Islet of Langerhans (tissue), 1 donor: ENCODE measurements around the gene RPH3AL.
"Not testable (repeated sequence)": the region's sequence is repeated elsewhere in the genome, so short reads cannot be mapped to it uniquely, and the experiment has no call there.

Source experiments
- FAIRE-seq: peaks from one replicate; lab custom pipeline; 2011; peaks lifted over from hg19 to GRCh38; lab: Jason Lieb, UNC

The RPH3AL gene

DNA sequence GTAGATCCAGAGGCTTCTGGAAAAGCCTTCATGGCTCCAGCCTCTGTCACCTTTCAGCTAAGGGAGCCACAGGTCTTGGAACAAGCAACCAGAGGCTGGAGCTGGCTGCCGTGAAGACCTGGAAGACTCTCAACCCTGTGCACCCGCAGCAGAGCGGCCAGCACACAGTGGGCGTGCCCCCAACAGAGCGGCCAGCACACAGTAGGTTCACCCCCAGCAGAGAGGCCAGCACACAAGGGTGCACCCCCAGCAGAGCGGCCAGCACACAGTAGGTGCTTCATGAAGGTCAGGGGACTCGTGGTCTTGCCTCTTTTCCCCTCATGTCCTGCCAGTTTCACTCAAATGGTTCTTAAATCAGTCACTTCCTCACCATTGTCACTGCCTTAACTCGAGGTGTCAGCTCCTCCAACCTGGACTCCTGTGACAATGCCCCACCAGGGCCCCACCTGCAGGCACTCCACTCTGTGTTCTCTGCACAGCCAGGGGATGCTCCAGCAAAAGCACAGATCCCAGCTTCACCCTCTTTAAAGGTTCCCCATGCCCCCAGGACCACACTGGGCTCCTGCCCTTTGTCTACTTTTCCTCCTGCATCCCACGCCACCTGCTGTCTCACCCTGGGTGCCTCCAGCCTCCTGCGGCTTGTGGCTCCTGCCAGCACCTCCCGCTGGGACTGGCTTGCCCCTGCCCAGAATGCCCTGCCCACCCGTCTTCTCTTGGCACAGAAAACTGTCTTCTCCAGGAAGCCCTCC is 128.7 kb downstream of the RPH3AL start:
- FAIRE-seq = no peak

GRCh38 chr17:222172-222571 is 130.4 kb downstream of the RPH3AL start:
- no peak for FAIRE-seq

DNA sequence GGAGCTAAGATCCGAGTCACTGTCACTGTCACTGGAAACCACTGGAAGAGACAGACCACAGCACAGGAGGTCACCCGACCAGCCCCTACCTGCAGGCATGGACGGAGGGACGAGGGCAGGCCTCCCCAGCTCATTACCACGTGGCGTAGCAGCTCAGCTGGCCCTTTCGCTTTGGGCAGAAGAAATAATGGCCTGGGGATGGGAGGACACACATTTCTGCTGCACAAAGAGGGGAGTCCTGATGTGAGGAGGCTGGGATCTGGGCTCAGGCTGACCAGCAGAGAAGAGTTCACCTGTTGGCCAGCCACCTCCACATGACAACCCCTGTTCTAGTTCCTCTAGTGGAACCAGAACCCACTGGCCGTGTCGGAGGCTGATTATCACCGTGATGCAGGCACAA is 132.9 kb downstream of the RPH3AL start:
- no peak for FAIRE-seq

GRCh38 chr17:218432-219110 is 134.0 kb downstream of the RPH3AL start:
- FAIRE-seq = no peak

DNA sequence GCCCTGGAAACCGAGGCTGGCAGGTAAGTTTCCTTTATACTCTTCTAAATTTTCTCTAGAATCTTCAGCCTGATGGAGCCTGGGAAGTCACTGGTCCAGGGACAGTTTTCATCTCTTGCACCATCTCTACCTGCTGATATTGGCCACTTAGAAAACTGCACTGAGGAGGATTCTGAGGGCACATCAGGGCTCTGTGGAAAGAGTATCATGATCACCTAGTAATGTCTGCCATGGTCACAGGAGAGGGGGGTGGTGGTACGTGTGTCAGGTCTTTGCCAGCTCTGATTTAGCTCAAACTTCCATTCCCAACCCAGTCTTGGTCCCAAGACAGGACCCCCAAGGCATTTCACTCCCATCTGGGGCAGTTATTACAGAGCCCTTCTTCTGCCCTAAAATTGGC is 136.0 kb downstream of the RPH3AL start:
- no peak for FAIRE-seq

- not testable (repeated sequence) for FAIRE-seq
Observed at GRCh38 chr17:215563-216478, 136.8 kb downstream of the RPH3AL start.

DNA sequence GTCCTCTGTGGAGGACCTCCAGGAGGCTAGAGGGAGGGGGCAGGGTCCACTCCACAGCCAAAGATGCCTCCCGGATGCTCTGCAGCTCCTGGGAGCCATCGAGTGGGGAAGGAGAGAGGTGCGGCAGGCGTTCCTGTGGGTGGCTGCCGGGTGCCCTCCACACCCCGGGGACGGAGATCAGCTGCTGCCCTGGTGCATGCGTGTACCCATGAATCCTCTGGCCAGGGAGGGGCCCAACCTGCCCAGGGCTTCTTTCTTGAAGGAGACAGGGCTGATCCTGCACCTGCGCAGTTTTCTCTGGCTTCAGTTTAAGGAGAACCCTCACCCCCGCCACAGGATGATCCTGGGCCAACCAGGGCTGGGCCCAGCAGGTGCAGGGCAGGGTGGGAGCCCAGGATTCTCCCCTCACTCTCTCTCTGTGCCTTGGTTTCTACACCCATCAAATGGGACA is 137.7 kb downstream of the RPH3AL start:
- no peak for FAIRE-seq

DNA sequence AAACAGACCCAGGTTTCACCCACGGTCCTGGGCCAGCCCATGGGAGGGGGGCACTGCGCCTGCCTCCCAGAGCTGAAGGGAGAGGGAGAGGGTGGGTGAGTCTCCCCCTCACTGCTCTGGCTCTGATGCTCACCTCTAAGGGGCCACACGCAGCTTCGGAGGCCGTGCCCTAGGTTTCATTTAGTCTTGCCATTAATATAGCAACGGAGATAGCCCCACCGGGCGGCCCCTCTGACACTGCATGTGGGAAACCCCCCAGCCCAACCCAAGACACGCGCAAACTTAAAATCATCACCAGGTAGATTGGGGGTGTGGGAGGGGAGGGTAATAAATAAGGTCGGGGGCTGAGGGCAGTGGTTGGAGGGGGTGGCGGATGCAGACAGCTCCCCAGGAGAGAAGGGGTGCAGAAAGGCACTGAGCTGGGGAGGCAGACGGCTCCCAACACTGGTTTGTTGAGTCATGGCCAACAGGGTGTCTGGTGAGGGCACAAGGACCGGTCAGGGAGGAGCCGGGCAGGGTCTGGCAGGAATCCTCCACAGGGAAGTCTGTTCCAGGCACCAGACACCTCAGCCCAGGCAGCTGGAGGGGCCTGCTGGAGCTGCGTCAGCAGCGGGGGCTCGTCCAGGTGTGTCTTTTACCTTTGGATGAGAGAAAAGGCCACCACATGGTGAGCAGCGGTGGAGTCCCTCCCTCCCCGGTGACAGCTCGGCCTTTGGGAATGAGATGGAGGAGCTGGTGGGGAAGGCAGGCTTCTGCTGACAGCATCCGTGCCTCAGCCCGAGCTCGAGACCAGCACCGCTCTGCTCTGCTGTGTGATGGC is 139.1 kb downstream of the RPH3AL start:
- no peak for FAIRE-seq

GRCh38 chr17:210402-210801 is 142.2 kb downstream of the RPH3AL start:
- FAIRE-seq = no peak

GRCh38 chr17:208429-208828 is 144.2 kb downstream of the RPH3AL start:
- no peak for FAIRE-seq

- no peak for FAIRE-seq
Observed at GRCh38 chr17:207775-208174, 144.8 kb downstream of the RPH3AL start.

DNA sequence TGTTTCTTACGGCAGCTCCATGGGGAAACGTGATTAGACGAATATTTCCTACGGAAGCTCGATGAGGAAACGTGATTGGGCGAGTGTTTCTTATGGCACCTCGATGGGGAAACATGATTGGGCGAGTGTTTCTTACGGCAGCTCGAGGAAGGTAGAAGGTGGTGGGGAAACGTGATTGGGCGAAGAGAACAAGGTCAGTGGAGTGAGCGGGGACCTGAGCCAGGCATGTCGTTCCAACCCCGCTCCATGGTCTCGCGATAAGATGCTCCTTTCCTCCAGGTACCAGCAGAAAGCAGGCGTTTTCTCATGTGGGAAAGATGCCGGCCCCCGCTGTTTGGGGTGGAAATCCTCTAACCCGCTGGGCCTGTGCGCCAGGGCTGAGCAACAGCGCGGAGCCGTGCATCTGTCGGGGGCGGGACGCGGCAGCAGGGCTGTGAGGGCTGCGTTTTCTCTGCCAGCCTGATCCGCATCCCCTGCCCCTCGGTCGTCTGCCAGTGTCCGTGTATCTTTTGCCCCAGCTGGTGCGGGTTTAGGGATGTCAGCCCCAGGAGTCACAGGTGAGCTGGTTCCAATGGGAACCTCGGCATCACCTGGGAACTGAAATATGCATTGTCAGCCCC is 145.6 kb downstream of the RPH3AL start:
- FAIRE-seq = no peak

DNA sequence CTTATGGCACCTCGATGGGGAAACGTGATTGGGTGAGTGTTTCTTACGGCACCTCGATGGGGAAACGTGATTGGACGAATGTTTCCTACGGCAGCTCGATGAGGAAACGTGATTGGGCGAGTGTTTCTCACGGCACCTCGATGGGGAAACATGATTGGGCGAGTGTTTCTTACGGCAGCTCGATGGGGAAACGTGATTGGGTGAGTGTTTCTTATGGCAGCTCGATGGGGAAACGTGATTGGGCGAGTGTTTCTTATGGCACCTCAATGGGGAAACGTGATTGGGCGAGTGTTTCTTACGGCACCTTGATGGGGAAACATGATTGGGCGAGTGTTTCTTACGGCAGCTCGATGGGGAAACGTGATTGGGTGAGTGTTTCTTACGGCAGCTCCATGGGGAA is 146.1 kb downstream of the RPH3AL start:
- not testable (repeated sequence) for FAIRE-seq

- FAIRE-seq = no peak
Observed at GRCh38 chr17:205817-206216, 146.8 kb downstream of the RPH3AL start.

DNA sequence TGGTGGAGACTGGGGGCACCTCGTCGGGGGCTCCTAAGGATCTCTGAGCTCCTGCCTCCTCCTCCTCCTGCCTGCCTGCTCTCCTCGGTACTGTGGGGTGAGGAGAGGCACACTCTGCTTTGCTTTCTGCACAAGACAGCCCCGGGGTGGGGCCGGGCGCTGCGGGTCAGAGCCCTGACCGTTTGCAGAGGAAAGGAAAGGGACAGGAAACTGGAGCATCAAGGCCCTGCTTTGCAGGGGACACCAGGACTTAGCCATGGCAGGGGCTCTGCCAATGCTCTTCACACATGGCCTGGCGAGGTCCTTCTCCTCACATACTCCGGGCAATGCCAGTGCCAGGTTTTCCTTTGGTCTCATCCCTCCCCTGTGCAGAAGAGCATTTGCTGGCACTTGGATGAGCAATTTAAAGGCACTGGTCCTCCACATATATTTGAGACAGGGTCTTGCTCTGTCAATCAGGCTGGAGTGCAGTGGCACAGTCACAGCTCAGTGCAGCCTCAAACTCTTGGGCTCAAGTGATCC is 147.4 kb downstream of the RPH3AL start:
- no peak for FAIRE-seq

DNA sequence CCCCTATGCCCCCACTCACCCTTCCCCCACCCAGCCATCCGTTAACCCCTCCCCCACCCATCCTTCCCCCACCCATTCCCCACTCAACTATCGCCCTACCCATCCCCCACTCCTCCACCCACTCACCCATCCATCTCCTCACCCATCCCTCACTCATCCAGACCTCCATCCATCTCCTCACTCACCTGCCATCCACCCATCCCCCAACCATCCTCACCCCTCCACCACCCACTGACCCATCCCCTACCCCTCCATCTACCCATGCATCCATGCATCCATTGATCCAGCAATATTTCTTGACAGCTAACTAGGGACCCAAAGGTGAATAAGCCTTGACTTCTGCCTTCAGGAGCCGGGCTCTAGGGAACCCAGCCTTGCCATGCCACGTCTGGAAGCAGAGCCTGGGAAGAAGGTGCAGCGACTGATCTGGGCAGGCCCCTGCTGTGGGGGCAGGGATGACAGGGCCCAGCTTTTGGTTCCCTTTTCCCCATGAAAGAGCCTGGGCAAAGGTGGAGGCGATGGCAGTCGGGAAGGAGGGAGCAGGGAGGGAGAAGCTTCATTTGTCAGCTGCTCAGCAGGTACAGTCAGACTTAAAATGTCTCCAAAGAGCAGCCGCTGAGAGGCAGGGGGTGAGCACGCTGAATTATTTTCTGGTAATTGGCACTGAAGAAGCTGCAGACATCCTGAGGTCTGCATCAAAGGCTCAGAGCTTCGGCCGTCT is 148.0 kb downstream of the RPH3AL start:
- FAIRE-seq = no peak

DNA sequence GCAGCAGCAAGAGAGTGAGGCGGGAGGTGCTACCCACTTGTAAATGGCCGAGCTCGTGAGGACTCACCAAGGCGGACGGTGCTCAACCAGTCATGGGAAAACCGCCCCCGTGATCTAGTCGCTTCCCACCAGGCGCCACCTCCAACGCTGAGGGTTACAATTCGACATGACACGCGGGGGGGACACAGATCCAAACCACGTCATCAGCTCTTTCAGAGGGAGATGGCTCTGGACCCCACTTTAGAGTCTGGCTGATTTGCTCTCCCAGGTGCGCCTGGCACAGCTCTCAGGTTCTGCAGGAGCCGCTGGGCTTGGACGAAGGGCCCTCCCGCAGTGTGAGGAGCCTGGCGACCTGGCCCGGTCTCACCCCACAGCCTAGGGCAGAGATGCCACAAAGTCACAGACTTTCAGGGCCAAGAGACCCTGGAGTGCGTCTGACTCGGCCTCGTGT is 150.1 kb downstream of the RPH3AL start:
- no peak for FAIRE-seq

DNA sequence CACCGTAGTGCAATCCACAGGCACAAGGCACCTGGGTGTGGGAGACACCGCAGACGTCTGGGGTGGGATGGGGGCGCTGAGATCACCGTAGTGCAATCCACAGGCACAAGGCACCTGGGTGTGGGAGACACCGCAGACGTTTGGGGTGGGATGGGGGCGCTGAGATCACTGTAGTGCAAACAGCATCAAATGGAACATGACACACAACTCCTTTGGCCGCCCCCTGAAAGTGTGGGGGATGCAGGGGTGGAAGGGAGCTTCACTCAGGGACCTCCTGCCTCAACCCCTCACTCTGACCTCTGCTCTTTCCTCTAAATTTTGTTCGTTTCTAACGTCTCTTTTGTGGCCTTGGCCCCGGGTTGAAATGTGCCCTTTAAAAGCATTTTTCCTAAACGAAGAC is 150.9 kb downstream of the RPH3AL start:
- FAIRE-seq = not testable (repeated sequence)

GRCh38 chr17:201257-201656 is 151.3 kb downstream of the RPH3AL start:
- FAIRE-seq = not testable (repeated sequence)

GRCh38 chr17:200586-200985 is 152.0 kb downstream of the RPH3AL start:
- FAIRE-seq = no peak
